HG03045 (cell line): ENCODE data around the gene CFAP221.

ENCODE experiments used
- ATAC-seq: cut with Tn5 transposase; IDR thresholded peaks from one replicate; pipeline ENCODE4 v1.9.1; 2021; ENCODE audit warnings: mild to moderate bottlenecking, moderate library complexity; ENCODE audit not compliant: unreplicated experiment

Gene CFAP221

DNA sequence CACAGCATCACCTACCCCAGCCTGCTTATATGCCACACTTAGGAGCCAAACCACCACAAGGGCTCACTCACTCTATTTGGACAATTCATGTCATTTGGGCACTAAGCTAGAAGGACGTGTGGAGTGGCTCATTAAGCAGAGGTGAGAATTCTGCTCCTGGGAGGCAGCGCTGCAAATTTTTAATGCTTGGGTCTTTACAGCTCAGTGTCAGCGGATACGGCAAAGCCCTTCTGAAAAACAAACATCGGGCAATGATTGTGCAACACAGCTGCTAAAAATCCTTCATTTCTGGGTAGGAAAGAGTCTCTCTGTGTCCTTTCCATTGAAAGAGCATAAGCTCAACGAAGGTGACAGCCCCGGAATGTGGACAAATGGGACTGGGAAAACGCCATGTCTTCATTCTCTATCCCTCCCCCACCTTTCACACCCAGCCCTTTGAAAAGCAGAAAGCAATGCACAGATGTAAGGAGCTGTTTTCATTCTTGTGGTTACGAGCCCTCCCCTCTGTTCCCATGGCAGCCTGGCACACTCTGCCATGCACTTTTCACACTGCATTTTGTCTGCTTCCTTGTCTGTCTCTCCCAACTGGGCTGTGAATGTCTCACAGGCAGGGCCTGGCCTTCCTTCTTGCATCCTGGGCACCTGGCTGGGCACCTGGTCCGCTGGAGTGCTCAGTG lies 150.7 kb downstream of the CFAP221 start:
- no peak for ATAC-seq

DNA sequence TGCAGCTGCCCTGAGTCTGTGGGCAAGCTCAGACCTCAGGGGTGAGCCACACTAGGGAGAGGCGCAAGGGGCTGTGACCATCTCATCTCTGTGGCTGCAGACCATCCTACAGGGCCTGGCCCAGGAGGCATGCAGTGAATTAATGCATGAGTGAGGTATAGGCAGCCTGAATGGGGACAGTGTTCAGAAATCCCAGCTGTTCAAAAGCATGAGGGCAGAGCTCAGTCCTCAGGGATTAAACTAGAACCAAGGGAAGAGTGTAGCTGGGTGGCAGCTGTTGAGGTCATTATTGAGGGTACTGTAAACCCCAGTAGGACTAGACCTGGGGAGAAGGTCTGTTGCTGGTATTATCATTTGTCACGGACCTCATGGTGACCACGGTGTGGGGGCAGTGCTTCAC lies 151.8 kb downstream of the CFAP221 start:
- ATAC-seq, result no peak

DNA sequence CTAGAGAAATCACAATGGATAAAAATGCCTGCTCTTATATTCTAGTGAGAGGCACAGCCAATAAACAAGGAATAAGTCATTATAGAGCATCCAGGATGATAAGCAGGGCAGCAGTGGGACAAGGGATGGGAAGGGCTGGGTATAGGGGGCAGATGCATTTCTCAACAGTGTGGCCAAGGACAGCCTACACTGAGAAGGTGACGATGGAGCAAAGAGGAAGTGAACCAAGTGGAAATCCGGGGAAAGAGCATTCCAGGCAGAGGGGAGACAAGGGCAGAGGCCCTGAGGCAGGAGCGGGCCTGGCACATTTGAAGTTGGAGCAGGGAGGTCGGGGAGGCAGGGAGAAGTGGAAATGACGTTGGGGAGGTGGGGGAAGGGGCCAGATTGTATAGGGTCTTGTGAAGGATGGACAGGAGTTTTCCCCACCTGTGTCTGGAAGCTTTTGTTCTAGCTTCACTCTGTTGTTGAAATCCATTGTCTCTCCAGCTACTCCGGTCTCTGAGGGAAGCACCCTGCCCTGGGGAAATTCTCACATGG lies 152.3 kb downstream of the CFAP221 start:
- ATAC-seq, result no peak

DNA sequence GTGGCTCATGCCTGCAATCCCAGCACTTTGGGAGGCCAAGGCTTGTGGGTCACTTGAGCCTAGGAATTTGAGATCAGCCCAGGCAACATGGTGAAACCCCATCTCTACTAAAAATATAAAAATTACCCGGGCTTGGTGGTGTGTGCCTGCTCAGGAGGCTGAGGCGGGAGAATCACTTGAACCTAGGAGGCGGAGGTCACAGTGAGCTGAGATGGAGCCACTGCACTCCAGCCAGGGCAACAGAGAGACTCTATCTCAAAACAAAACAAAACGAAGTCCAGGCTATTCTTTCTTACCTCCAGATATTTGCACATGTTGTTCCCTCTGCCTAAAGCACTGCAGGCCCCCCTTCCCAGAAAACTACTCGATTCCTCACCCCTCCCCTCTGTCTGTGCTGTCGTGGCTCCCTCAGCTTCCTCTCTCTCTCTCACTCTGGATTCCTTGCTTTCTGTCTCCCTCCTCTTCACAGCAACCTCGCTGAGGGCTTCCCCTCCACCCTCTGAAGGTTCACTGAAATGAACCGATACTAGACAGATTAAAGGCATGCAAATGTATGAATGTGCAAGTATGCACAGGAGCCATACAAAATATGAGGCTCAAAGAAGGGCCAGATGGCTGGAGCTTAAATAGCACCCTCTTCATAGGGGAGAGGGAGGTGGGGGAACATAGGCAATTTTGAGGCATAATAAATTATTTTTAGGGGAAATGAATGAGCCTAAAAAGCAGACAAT lies 153.2 kb downstream of the CFAP221 start:
- peak; percentile 86 for ATAC-seq

DNA sequence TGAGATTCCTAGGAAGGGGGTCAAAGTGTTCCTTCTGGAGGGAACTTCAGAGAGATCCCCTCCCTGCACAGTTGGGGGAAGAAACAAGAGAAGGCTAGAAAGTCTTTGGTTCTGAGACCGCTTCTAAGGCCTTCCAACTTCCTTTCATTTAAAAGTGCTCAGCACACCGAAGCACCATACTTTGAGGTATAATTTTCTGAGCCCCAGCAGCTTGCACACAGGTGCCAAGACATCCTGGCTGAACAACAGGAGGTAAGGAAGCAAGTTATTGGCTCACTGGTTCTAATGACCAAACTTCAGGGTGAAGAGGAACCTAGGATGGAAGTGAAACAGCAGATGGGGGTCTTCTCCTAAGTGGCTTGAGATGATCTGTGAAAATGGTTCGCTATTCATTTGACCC lies 154.0 kb downstream of the CFAP221 start:
- ATAC-seq, result no peak

DNA sequence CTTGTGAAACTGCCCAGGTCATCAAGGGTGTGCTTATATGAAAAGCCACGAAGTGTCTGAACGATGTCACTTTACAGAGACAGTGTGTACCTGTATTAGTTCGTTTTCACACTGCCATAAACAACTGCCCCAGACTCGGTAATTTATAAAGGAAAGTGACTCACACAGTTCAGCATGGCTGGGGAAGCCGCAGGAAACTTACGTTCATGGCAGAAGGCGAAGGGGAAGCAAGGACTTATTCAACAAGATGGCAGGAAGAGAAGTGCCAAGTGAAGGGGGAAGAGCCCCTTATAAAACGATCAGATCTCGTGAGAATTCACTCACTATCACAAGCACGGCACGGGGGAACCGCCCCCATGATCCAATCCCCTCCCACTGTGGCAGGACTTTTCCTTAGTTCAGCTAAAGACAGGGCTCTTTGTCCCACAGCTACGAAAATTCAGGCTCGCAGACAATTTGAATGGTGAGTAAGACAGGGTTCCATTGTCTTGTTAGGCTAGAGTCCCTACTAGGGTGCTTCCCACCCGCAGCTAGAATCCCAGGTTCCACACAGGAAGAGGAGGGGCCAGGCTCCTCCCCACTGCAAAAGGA lies 154.9 kb downstream of the CFAP221 start:
- no peak for ATAC-seq

DNA sequence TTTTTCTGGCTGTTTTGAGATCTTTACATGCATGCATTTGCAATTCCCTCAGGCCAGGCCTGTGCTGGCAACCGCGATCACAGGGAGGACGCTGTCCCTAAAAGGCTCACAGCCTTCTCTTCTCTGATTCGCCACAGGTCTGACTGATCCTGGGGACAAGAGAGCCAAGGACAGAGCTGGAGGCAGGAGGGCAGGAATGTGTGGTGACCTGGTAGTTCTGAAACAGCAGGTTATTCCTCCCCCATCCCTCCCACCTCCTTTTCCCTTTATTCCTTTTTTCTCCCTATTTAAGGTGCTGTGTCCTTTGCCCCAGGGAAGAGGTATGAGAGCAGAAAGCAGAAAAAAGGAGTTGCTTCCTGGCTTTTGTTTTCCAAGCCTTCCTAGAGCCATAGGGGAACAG lies 156.6 kb downstream of the CFAP221 start:
- ATAC-seq, result no peak

GRCh38 chr2:119701352-119701751 lies 157.1 kb downstream of the CFAP221 start:
- no peak for ATAC-seq

DNA sequence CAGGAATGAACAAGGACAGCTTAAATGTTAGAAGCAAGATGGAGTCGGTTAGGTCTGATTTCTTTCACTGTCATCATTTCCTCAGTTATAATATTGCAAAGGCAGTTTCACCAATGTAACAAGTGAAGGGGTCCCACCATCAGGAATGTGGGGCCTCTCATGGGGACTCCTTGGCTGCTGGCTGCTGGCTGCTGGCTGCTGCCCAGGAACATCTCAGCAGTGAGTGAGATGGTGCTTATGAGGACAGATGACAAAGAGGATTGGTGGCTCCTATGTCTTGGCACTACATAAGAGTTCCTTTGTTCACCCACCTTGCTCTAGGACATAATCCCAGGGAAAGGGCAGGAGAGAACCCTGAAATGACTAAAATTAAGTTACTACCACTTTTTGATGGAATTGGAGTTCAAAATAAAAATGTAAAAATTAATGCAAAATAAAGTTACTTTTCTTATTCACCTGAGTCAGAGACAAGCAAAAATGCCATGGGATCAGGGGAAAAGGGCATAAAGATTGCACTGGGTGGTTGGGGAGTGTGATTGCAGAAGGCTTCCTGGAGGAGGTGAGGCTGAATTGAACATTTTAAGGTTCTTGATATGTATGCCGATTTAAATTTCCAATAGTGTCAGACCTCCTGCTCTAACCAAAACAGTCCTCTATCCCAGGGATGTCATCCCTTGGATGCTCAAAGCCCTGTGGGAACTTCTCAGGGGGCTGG lies 158.1 kb downstream of the CFAP221 start:
- no peak for ATAC-seq

DNA sequence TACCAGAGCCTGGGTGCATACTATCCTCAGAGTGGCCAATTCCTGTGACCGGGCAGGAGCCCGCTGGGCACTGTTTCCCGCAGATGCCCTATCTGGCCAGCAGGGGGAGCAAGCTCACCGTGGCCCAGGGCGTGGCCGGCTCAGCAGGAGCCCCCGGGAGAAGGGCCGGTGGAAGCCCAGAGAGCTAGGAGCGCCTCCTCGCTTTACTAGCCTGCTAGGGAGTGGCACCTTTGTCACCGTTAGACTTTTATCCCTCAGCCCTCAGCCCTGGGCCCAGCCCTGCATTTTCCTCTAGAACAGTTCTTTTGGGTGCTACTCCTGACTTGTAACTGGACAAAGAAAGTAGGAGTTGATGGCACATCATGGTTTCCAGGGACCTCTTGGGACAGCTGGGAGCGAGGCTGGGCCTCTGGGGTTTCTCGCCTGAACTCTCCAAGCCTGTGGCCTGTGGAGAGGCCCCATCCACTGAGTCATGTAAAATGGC lies 158.7 kb downstream of the CFAP221 start:
- ATAC-seq, result peak; percentile 79

- ATAC-seq, result no peak
These were observed 159.3 kb downstream of the CFAP221 start for GRCh38 chr2:119703526-119703925.

- no peak for ATAC-seq
These were observed 160.4 kb downstream of the CFAP221 start for GRCh38 chr2:119704670-119705120.

DNA sequence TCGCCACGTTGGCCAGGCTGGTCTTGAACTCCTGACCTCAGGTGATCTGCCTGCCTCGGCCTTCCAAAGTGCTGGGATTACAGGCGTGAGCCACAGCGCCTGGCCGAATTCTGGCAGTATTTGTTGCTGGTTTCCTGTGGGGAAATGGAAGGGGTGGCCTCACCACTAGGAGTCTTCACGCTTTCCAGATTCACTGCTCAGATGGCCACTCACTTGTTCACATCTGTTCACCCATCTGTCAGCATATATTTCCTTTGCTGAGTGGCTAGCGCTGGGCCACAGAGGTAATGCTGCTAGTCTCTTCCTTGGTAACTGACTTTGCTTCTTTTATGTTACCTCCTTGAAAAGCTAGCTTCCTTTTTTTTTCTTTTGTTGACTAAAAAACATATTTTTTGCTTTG lies 162.0 kb downstream of the CFAP221 start:
- no peak for ATAC-seq
